AG09309 (cell line): ENCODE data around the gene WBP1.

ENCODE experiments used
- DNase-seq: peaks from one replicate; pipeline ENCODE4 v3.0.0-alpha.2; 2010; ENCODE audit warnings: low read depth
- H3K4me3 ChIP-seq: 2 replicates; pipeline ENCODE4 v1.5.1; 2011; ENCODE audit warnings: mild to moderate bottlenecking, low read depth, low read length, moderate library complexity; ENCODE audit not compliant: control insufficient read depth
- CTCF ChIP-seq: IDR thresholded peaks from 2 replicates; pipeline ENCODE4 v1.5.1; 2011; ENCODE audit warnings: mild to moderate bottlenecking, low read depth, low read length, inconsistent platforms; ENCODE audit not compliant: insufficient read depth, control insufficient read depth; ENCODE audit errors: missing control alignments

WBP1 gene

GRCh38 chr2:74498500-74499266 lies 40.4 kb downstream of the WBP1 start:
- no peak for DNase-seq
- H3K4me3 ChIP-seq, result peak overlapping the region; percentile 47
- TF ChIP-seq CTCF, result no peak

- DNase-seq, result no peak
- H3K4me3 ChIP-seq, result peak within 1 kb of the TSS; percentile 47
- TF ChIP-seq CTCF, result no peak
Observed at GRCh38 chr2:74499267-74499939, 41.2 kb downstream of the WBP1 start, which contains the start of gene LBX2. Gene LBX2 (minus strand): TSS chr2:74499603. CDS start chr2:74499537, 66 bp downstream.

GRCh38 chr2:74499940-74500577 lies 41.8 kb downstream of the WBP1 start:
- DNase-seq, result no peak
- peak overlapping the region; percentile 47; the same call in 1 of the 2 replicates for H3K4me3 ChIP-seq
- TF ChIP-seq CTCF, result no peak

GRCh38 chr2:74500578-74500946 lies 42.3 kb downstream of the WBP1 start:
- no peak overlapping the region for H3K4me3 ChIP-seq
- no peak for DNase-seq
- no peak for TF ChIP-seq CTCF

- TF ChIP-seq CTCF, result no peak
- no peak for DNase-seq
- no peak overlapping the region for H3K4me3 ChIP-seq
Observed at GRCh38 chr2:74501335-74502071, 43.3 kb downstream of the WBP1 start.

GRCh38 chr2:74502147-74502719 lies 44.0 kb downstream of the WBP1 start:
- TF ChIP-seq CTCF, result no peak

More at GRCh38 chr2:74502147-74502719, 44.0 kb downstream of the WBP1 start:
- peak overlapping the region; percentile 65 for H3K4me3 ChIP-seq
- DNase-seq, result no peak
